Inflammatory macrophage treated with lipopolysaccharide for 1 hour (primary cell): Measurements from ENCODE around the gene AREG.

Experiments
- DNase-seq, 2 donors: peaks; one replicate each; pipeline ENCODE4 v3.0.0-alpha.2; 2020 to 2022

The AREG gene

GRCh38 chr4:74464291-74464690, 19.4 kb downstream of the AREG start:
- no peak for DNase-seq

GRCh38 chr4:74466242-74466641, 21.3 kb downstream of the AREG start:
- no peak for DNase-seq

DNA sequence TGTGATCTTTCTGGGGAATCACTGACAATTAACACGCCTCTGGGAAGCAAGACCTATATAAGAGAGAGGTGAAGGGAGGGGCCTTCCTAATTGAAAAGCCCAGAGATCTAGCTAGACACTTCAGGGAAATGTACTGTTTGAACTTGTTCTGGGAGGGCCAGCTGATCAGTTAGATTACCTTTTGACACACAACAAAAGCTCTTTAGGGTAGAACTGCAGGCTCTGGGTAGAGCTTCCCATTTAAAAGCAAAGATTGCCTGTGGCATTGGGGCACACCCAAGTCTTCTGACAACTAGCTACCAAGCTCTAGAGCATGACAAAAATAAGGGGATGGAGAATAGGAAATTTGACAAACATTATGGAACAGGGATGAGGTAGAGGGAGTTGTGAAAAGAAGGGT, 26.3 kb downstream of the AREG start:
- no peak for DNase-seq

- DNase-seq = no peak
Measured at GRCh38 chr4:74473155-74473811, 28.3 kb downstream of the AREG start.

DNA sequence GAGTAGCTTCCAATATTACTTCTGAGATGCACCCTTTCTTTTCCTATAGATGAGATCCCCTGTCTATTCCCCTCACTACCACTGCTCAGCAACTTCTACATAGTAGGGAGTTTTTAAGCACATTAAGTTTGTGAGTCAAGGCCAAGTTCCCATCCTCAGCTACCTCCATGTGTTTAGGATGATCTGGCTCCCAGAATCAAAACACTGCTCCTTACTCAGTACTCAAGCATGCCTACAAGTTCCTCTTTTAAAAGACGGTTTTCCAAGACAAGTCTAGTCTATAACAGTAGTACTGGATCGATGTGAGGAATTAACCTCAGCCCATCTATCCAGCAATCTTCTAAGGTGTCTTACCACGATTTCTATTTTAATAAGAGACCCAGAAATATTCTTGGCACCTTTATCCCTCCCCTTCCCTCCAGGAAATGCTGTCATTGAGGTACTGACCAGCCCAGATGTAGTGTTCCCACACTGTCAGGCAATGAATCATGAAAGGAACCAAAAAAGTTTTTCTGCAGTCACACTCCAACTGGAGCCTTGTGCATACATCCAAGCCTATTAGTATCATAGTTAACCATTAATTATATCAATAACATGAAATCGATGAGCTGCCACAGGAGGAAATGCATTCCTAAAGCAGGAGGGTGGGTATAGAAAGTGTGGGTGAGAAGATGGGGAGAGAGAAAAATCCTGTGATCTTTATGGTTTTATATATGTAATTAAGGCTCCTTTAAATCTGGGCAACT, 29.6 kb downstream of the AREG start:
- DNase-seq = no peak

GRCh38 chr4:74475091-74475800, 30.3 kb downstream of the AREG start:
- no peak for DNase-seq

DNA sequence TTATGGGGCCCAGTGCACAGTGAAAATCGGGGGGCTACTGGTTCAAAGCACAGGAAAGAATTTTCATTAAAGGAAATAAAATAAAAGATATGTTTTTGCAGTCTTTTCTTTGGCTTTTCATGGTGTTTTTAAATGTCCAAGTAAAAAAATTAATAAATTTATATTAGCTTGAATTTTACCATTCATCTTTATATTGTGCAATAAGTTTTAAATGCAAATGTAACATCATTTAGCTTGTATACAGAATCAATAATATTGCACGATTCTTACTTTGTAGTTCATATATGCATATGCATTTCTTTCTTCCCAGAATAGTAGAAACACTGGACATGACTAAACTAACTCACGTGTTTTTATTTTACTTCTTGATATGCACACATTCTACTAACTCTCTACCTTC, 31.0 kb downstream of the AREG start:
- DNase-seq = no peak

- no peak for DNase-seq
Measured at GRCh38 chr4:74479009-74479408, 34.1 kb downstream of the AREG start.

DNA sequence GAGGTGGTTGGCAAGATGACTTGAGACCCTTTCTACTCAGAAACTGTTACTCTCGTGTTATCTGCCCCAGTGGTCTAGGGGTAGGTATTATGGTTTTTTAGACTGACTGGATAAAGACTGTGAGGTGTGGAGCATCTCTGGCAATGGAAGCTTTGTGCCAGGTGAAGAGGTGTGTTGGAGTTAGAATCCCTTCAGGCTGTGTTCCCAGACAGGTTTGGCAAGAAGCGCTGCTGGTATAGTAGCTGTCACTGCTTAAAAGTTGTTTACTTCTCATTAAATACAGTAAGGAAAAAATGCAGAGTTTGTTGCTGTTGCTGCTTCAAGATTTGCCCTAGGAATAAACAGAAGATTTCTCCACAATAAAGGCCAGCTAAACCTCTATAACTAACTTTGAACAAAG, 35.3 kb downstream of the AREG start:
- no peak for DNase-seq

- no peak for DNase-seq
Measured at GRCh38 chr4:74481891-74482609, 37.1 kb downstream of the AREG start.

DNA sequence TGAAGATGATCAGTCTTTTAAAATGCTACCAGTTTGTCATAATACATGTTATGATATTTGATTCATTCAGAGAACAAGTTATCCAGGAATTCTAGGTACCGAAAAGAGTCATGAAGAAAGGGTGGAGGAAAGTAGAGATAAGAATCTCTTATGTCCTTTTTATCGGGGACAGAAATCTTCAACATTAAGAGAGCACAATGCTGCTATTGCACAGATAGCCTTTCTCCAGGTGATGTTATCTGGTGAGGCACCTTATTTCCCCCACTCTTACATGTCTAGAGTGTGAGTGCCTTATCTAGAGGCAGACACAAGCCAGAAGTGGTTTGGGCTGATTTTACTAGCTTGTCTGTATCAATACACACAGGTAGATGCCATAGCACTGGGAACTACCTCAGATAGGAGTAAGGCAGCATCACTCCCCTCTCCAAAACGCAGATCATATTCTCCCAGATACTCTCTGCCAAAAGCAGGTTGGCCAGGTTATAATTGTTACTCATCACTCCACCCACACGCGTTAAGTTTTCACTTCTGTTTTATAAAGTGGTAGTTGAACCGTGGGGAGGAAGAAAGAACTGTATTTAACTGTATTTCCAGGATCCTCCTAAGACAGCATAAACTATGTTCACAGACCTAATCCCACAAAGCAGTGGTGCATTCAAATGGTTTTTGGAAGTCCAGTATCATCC, 38.4 kb downstream of the AREG start:
- DNase-seq = peak in 1 of 2 donors; percentile 4

DNA sequence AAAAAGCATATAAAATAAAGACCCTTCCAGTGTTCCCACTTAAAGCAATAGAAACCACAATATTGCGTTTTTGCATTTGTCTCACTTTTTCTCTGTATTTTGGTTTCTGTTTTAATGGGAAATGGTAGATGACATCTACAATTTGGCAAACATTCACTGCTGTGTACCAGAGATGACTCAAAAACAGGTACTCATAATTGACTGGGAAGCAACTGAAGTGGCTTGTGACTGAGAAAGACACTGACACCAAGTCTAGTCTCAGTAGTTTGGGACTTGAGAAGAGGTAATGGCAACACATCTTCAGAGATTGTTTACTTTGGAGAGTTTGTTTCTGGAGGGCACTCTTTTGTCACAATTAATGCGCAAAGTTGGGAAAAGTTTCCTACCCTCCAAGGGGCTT, 42.0 kb downstream of the AREG start:
- DNase-seq = no peak

- no peak for DNase-seq
Measured at GRCh38 chr4:74487771-74488170, 42.8 kb downstream of the AREG start.

- no peak for DNase-seq
Measured at GRCh38 chr4:74490736-74491135, 45.8 kb downstream of the AREG start.

- no peak for DNase-seq
Measured at GRCh38 chr4:74499986-74500781, 55.2 kb downstream of the AREG start.

GRCh38 chr4:74501579-74501978, 56.6 kb downstream of the AREG start:
- no peak for DNase-seq

GRCh38 chr4:74503580-74503979, 58.6 kb downstream of the AREG start:
- DNase-seq = peak; percentile 64 to 84

DNA sequence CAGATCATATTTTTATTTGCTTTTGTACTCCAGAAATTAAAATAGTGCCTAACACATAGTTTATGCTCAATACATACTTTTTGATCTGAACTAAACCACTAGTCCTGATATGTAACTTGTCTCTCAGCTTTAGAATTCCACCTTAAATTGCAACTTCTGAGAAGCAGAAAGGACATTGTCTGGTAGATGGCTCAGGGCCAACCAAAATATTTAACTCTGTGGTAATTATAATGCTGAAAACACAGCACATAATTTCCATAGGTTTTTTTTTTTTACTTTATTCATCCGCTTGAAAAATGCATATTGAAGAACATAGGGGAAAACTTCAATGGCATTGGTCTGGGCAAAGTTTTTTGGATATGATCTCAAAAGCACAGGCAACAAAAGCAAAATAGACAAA, 59.3 kb downstream of the AREG start:
- no peak for DNase-seq
